Measurements from ENCODE around the gene CCN6. TPM values are rescaled to one million over a fixed set of nuclear protein-coding genes. Genes with fewer than 3 reads are reported as not detected.

Gene CCN6
- total and polyA plus RNA-seq, 5 donors: not detected

DNA sequence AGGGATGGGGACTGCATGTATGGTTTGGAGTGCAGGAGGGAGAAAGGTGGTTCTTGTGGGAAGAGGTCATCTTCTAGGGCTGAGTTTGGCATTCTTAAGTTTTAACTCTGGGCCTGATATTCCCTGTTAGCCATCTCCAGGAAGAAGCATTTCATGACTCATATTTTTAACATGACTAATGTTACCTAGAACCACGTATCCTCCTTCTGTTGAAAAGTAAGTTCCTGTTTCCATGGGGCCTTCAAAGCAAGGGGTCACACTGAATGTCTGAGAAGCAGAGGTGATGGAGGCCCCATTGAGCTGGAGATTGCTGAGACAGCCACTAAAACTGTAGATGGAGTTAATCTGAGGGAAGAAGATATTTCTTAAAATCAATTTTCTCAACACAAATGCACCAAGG, 63.6 kb downstream of the CCN6 start:
- DNase-seq: no peak
- no peak overlapping the region for H3K27ac ChIP-seq (ENCODE audit: low read length)
- peaks cover 3% of the 10 kb centered on the region for H3K4me1 ChIP-seq (ENCODE audit: control insufficient read depth, insufficient read depth, low read length)
- no peak overlapping the region for H3K4me3 ChIP-seq (ENCODE audit: low read length)
- no peak for ATAC-seq
- intact Hi-C loops (cut with DNase I): no loop called here
- no peaks in the 10 kb centered on the region for H3K27me3 ChIP-seq (ENCODE audit: control insufficient read depth, insufficient read depth)
- 69% methylated on average over 1 of the region's 1 CpG for WGBS
- H3K9me3 ChIP-seq (ENCODE audit: control insufficient read depth, low read length): no peaks in the 10 kb centered on the region

DNA sequence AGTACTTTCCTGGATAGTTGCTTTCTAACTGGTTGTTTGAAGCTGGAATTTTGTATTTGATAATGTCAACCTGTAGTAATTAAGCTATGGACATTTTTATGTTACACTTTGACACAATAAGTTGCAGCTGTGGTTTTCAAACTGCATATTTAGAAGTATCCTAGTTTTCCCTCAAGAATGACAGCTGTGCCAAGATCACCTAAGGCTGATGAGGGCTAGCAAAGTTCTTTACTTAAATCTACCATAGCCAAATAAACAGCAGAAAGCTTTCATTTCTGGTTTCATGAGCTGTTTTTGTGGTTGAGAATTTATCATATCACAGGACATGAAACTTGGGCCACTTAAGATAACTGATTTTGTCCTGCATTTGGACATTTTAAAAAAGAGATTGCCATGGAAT, 64.1 kb downstream of the CCN6 start:
- Histone ChIP-seq H3K27ac (ENCODE audit: low read length) (no peak overlapping the region), H3K9me3 (ENCODE audit: control insufficient read depth, low read length) (no peaks in the 10 kb centered on the region), H3K4me1 (ENCODE audit: control insufficient read depth, insufficient read depth, low read length) (peaks cover 3% of the 10 kb centered on the region), H3K4me3 (ENCODE audit: low read length) (no peak overlapping the region), H3K27me3 (ENCODE audit: control insufficient read depth, insufficient read depth) (no peaks in the 10 kb centered on the region)
- DNase-seq (no peak), ATAC-seq (no peak)
- intact Hi-C loops (cut with DNase I): no loop called here

Other genes with a start within 250 kb of the CCN6 start
- gene FYN, start 180.7 kb upstream of the CCN6 start, total RNA-seq: 10 to 100 TPM; 56.5 to 76.6 (median 73.5) TPM
- gene FYN, start 180.7 kb upstream of the CCN6 start, polyA plus RNA-seq: 29.8 TPM
- gene TUBE1, start 33.4 kb downstream of the CCN6 start, total RNA-seq: 10 to 100 TPM; 21.4 to 36.9 (median 29.5) TPM
- gene TUBE1, start 33.4 kb downstream of the CCN6 start, polyA plus RNA-seq: 22.7 TPM
- 10 to 100 TPM; 60.2 to 77.7 (median 73.1) TPM for gene FAM229B, start 33.5 kb downstream of the CCN6 start, total RNA-seq
- 75.2 TPM for gene FAM229B, start 33.5 kb downstream of the CCN6 start, polyA plus RNA-seq
- gene LAMA4, start 200.5 kb downstream of the CCN6 start, total RNA-seq: 10 to 100 TPM; 32.0 to 45.8 (median 33.4) TPM
- 24.2 TPM for gene LAMA4, start 200.5 kb downstream of the CCN6 start, polyA plus RNA-seq